Thyroid gland (tissue), 4 donors: Measurements from ENCODE around the gene NEUROD6. TPM values are rescaled to one million over a fixed set of nuclear protein-coding genes. Genes with fewer than 3 reads are reported as not detected.

Source experiments
- DNase-seq, 2 donors: peaks; one replicate each; pipeline ENCODE4 v3.0.0-alpha.2; 2019
- H3K27ac ChIP-seq, 3 donors: fragments of 200-600 bp; sonication (generic); 1 replicate in 2 of 3; 2 replicates in 1 of 3; pipeline ENCODE4 v1.5.1; 2016 to 2019; ENCODE audit warnings: mild to moderate bottlenecking in 1 of 3, moderate library complexity in 1 of 3
- H3K27me3 ChIP-seq: fragments of 200-600 bp; sonication (generic); one replicate; pipeline ENCODE4 v1.5.1; 2019
- H3K36me3 ChIP-seq, 2 donors: fragments of 200-600 bp; sonication (generic); one replicate each; pipeline ENCODE4 v1.5.1; 2016 to 2019
- H3K4me1 ChIP-seq, 2 donors: fragments of 200-600 bp; sonication (generic); one replicate each; pipeline ENCODE4 v1.5.1; 2017 to 2019
- H3K4me3 ChIP-seq, 3 donors: fragments of 200-600 bp; sonication (generic); replicated peaks in 1 of 3; 1 replicate in 2 of 3; 2 replicates in 1 of 3; pipeline ENCODE4 v1.5.1; 2016; ENCODE audit warnings: mild to moderate bottlenecking in 1 of 3
- H3K9me3 ChIP-seq: fragments of 200-600 bp; sonication (generic); one replicate; pipeline ENCODE4 v1.5.1; 2017
- POLR2A ChIP-seq, 2 donors: fragments of 450-650 bp; IDR thresholded peaks; one replicate each; pipeline ENCODE4 v1.6.1; 2017; ENCODE audit warnings: antibody characterized with exemption in 2 of 2, mild to moderate bottlenecking in 2 of 2, moderate library complexity in 1 of 2
- WGBS, 2 donors: methylation state at CpG; one replicate each; pipeline ENCODE4 v1.1.5; 2017; 5-methylcytosine and 5-hydroxymethylcytosine counted together
- intact Hi-C: fragments of 100-400 bp; cut with DNase I; formaldehyde crosslinking; loops from one replicate; pipeline ENCODE4 v1.15.1; 2023
- total RNA-seq, 4 donors: library from RNA; depleted of rRNA; stranded (reverse); fragments of >200 nt; gene quantifications; one replicate each; pipeline ENCODE4 v1.2.3, GENCODE V29; 2016
- TF ChIP-seq, protein P1 (sequence below), 6 experiments: fragments of 200-600 bp in 3 of 6; fragments of 450-650 bp in 3 of 6; sonication (generic) in 3 of 6; IDR thresholded peaks; one replicate each; pipeline ENCODE4 v1.5.1; 2016 to 2019; ENCODE audit warnings: antibody characterized with exemption in 6 of 6, mild to moderate bottlenecking in 2 of 6, inconsistent platforms in 1 of 6, moderate library complexity in 1 of 6

Gene NEUROD6
- total RNA-seq, 4 donors from 2014 or later, result not detected

DNA sequence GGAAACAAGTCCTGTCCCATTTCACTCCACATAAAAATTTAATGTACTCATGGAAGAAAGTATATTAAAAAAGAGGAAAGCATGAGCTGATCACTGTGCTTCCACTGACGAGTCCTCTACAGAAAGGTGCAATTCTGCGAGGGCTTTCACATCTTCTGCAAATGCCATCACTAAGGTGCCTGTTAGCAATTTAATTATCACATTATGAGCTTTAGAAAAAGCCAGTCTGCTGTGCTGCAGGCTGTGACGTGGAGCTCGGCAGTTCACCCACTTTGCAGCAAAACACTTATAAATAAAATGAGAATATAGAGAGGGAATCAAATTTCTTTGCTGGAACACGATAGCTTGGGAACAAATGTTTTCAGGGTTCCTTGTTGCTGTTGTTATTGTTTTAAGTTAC is 22.5 kb upstream of the NEUROD6 start:
- Histone ChIP-seq H3K27ac (no peak overlapping the region), H3K4me1 (no peaks in the 10 kb centered on the region), H3K9me3 (no peaks in the 10 kb centered on the region), H3K4me3 (no peak overlapping the region), H3K27me3 (no peaks in the 10 kb centered on the region), H3K36me3 (no peaks in the 10 kb centered on the region)
- intact Hi-C loops, result no loop called here
- DNase-seq, result no peak
- TF ChIP-seq POLR2A (IDR thresholded peaks at IDR 0.05), result no peak
- TF ChIP-seq, protein P1, sequence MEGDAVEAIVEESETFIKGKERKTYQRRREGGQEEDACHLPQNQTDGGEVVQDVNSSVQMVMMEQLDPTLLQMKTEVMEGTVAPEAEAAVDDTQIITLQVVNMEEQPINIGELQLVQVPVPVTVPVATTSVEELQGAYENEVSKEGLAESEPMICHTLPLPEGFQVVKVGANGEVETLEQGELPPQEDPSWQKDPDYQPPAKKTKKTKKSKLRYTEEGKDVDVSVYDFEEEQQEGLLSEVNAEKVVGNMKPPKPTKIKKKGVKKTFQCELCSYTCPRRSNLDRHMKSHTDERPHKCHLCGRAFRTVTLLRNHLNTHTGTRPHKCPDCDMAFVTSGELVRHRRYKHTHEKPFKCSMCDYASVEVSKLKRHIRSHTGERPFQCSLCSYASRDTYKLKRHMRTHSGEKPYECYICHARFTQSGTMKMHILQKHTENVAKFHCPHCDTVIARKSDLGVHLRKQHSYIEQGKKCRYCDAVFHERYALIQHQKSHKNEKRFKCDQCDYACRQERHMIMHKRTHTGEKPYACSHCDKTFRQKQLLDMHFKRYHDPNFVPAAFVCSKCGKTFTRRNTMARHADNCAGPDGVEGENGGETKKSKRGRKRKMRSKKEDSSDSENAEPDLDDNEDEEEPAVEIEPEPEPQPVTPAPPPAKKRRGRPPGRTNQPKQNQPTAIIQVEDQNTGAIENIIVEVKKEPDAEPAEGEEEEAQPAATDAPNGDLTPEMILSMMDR (IDR thresholded peaks at IDR 0.05), result no peak
- whole genome bisulfite sequencing, 2 donors, result 66 to 73% methylated on average over 5 of the region's 5 CpGs

DNA sequence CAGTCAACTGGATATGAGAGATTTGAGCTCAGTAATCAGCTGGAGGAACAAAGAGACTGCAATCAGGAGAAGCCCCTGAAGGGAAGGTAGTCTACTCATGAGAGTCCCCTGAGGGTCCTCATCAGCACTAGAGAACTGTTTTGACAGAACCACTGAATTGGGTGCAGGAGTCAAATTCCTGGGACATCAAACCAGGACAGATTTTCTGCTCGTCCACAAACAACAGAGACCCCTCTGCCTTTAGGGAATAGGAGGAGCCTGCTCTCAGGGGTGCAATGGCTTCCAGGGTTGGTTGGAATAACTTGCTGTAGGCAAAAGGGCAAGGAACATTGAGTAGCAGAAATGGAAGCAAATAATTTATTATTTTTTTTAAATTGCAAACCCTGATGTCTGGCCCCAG is 21.9 kb upstream of the NEUROD6 start:
- Histone ChIP-seq H3K36me3 (no peaks in the 10 kb centered on the region), H3K27me3 (no peaks in the 10 kb centered on the region), H3K4me1 (no peaks in the 10 kb centered on the region), H3K4me3 (no peak overlapping the region), H3K9me3 (no peaks in the 10 kb centered on the region), H3K27ac (no peak overlapping the region)
- intact Hi-C loops, result no loop called here
- no peak for TF ChIP-seq POLR2A (IDR thresholded peaks at IDR 0.05)
- TF ChIP-seq, protein P1 (IDR thresholded peaks at IDR 0.05), result no peak
- 29 to 36% methylated on average over 1 of the region's 1 CpG for WGBS, 2 donors
- no peak for DNase-seq

DNA sequence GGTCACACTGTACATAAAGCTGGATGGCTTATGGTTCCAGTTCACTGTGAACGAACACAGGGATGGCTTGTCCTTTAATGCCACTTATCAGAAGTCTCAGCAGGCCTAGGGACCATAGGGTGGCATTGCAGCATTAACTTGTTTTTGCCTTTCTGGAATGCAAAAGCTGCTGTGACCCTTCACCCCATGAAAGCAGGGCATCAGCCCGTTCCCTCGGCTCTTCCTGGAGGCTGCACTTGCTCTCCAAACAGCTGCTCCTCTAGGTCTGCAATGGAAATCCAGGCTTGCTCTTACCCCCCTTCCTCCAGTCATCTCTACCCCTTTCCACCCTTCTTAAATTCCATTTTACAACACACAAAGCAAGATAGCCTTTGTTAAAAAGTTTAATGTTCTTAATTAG is 17.9 kb upstream of the NEUROD6 start:
- H3K27me3 ChIP-seq, result no peaks in the 10 kb centered on the region
- intact Hi-C loops, result no loop called here
- no peak for TF ChIP-seq POLR2A (IDR thresholded peaks at IDR 0.05)
- TF ChIP-seq, protein P1 (IDR thresholded peaks at IDR 0.05), result no peak
- no peak for DNase-seq
- H3K36me3 ChIP-seq, result no peaks in the 10 kb centered on the region
- 42 to 50% methylated on average over 3 of the region's 3 CpGs for WGBS, 2 donors
- H3K4me1 ChIP-seq, result no peaks in the 10 kb centered on the region
- no peak overlapping the region for H3K4me3 ChIP-seq
- no peaks in the 10 kb centered on the region for H3K9me3 ChIP-seq
- no peak overlapping the region for H3K27ac ChIP-seq

DNA sequence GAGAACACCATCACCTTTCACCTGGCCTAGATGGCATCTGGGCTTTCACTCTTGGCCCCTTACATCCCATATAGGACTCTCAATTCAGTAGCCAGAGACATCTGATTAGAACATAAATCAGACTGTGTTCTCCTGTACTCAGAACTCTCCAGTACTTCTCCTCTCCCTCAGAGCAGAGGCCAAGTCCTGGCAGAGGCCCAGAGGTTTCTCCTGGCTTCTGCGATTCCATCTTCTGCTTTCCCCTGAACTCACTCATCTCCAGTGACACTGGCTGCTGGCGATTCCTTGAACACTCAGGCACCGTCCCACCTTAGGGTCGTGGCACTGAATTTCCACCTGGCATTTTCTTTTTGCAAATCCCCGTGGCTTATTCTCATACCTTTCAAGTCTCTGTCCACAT is 4.9 kb upstream of the NEUROD6 start:
- intact Hi-C loops, result no loop called here
- no peaks in the 10 kb centered on the region for H3K27me3 ChIP-seq

DNA sequence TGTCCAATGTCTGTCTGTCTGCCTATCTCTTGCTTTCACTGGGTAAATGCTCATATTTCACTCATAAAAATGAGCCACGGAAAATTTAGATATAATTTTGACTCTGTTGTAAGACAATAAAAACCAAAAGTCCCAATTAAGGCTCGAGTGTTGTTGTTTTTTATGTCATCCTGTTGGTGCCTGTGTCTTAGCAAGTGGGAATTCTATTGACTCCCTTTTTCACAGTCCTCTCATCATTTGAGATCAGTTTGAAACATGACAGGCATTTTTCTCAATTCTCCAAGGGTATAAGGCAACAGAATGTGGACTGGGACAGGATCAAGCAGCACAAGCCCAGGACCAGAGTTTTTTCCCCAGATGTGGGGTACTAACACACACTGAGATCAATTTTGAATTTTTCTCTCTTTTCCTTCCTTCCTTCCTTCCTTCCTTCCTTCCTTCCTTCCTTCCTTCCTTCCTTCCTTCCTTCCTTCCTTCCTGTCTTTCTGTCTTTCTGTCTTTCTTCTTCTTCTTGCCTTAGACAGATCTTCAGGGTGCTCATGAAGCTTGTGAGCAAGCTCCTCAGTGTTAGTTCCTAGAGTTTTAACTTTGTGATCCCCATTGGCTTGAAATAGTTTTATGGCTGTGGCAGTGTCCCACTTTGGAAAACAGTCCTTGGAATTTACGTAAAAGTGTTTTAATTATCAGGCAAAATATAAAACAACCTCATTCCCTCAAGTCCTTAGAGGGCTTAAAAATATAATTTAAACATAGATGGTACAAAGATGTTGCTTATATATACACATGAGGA is 3.2 kb upstream of the NEUROD6 start:
- no peak for DNase-seq
- Histone ChIP-seq H3K27ac (no peak overlapping the region), H3K36me3 (no peaks in the 10 kb centered on the region), H3K4me1 (no peaks in the 10 kb centered on the region), H3K27me3 (peaks cover 3% of the 10 kb centered on the region), H3K9me3 (no peaks in the 10 kb centered on the region), H3K4me3 (no peak overlapping the region)
- 72 to 80% methylated on average over 3 of the region's 3 CpGs for WGBS, 2 donors
- TF ChIP-seq, protein P1 (IDR thresholded peaks at IDR 0.05), result no peak
- no peak for TF ChIP-seq POLR2A (IDR thresholded peaks at IDR 0.05)
- intact Hi-C loops, result no loop called here

More for the DNA sequence above, 4.9 kb upstream of the NEUROD6 start:
- Histone ChIP-seq H3K36me3 (no peaks in the 10 kb centered on the region), H3K27ac (no peak overlapping the region), H3K4me1 (no peaks in the 10 kb centered on the region), H3K9me3 (no peaks in the 10 kb centered on the region), H3K4me3 (no peak overlapping the region)
- 74 to 79% methylated on average over 5 of the region's 5 CpGs for WGBS, 2 donors
- TF ChIP-seq, protein P1 (IDR thresholded peaks at IDR 0.05), result no peak
- TF ChIP-seq POLR2A (IDR thresholded peaks at IDR 0.05), result no peak
- no peak for DNase-seq
